Gastrocnemius medialis (tissue), 4 donors: ENCODE data around the gene ATP2A1.

ENCODE experiments used
- CTCF ChIP-seq, 5 experiments: fragments of 450-650 bp in 3 of 5; fragments of 200-600 bp in 2 of 5; sonication (generic) in 2 of 5; IDR thresholded peaks in 4 of 5; conservative IDR thresholded peaks in 1 of 5; 1 replicate in 4 of 5; 2 replicates in 1 of 5; pipeline ENCODE4 v1.5.1; 2016 to 2019; ENCODE audit warnings: antibody characterized with exemption in 5 of 5, mild to moderate bottlenecking in 3 of 5, moderate library complexity in 3 of 5
- POLR2A ChIP-seq, 2 donors: fragments of 450-650 bp; IDR thresholded peaks; one replicate each; pipeline ENCODE4 v1.6.1; 2017; ENCODE audit warnings: antibody characterized with exemption in 2 of 2, mild to moderate bottlenecking in 2 of 2, moderate library complexity in 2 of 2

GRCh38 chr16:28876973-28877654 lies 1.2 kb upstream of the ATP2A1 start:
- TF ChIP-seq CTCF (IDR thresholded peaks at IDR 0.05 in 4 of 5, conservative IDR thresholded peaks at IDR 0.05 in 1 of 5) (no peak), POLR2A (IDR thresholded peaks at IDR 0.05) (no peak)
